Upper lobe of right lung (tissue), 1 donor: ENCODE data around the gene ZG16. TPM values are rescaled to one million over a fixed set of nuclear protein-coding genes. Genes with fewer than 3 reads are reported as not detected.

ENCODE experiments used
- ATAC-seq: fragments of 200-7000 bp; cut with Tn5 transposase; one replicate; pipeline ENCODE4 v1.9.1; 2020; ENCODE audit warnings: mild to moderate bottlenecking, moderate library complexity
- DNase-seq: peaks from one replicate; pipeline ENCODE4 v3.0.0-alpha.2; 2020
- H3K27ac ChIP-seq: fragments of 200-600 bp; one replicate; pipeline ENCODE4 v1.8.0; 2022
- H3K27me3 ChIP-seq: fragments of 200-600 bp; one replicate; pipeline ENCODE4 v1.8.0; 2022; ENCODE audit warnings: mild to moderate bottlenecking
- H3K36me3 ChIP-seq: fragments of 200-600 bp; one replicate; pipeline ENCODE4 v1.8.0; 2022
- H3K4me1 ChIP-seq: fragments of 200-600 bp; one replicate; pipeline ENCODE4 v1.8.0; 2022
- H3K4me3 ChIP-seq: fragments of 200-600 bp; one replicate; pipeline ENCODE4 v1.8.0; 2022; ENCODE audit warnings: mild to moderate bottlenecking
- H3K9me3 ChIP-seq: fragments of 200-600 bp; one replicate; pipeline ENCODE4 v1.8.0; 2022
- CTCF ChIP-seq: fragments of 200-600 bp; IDR thresholded peaks from one replicate; pipeline ENCODE4 v1.8.0; 2022; ENCODE audit warnings: antibody characterized with exemption
- intact Hi-C: fragments of 100-400 bp; cut with DNase I; formaldehyde crosslinking; loops from one replicate; pipeline ENCODE4 v1.11.0; 2022
- total RNA-seq: library from RNA; stranded (reverse); fragmentation: NEBNext Ultra II Directional; extraction: Animal tissue kit (Norgen Biotek cat#: 25700); gene quantifications from one replicate; pipeline ENCODE4 v1.2.1, GENCODE V29; 2021
- donor health status: DM: no; HTN: yes; CAD: no; lungs with severe emphysema.

ZG16 gene
- total RNA-seq, 1 donor from 2014 or later, result not detected

GRCh38 chr16:29812754-29813643 lies 34.9 kb downstream of the ZG16 start:
- H3K4me1 ChIP-seq, result peaks cover 59% of the 10 kb centered on the region
- H3K9me3 ChIP-seq, result no peaks in the 10 kb centered on the region
- no peak for DNase-seq
- H3K4me3 ChIP-seq, result peak overlapping the region; percentile 54
- no peaks in the 10 kb centered on the region for H3K27me3 ChIP-seq
- TF ChIP-seq CTCF, result no peak
- H3K36me3 ChIP-seq, result peaks cover 24% of the 10 kb centered on the region
- intact Hi-C loops, result no loop called here
- H3K27ac ChIP-seq, result peak overlapping the region; percentile 17
- no peak for ATAC-seq

DNA sequence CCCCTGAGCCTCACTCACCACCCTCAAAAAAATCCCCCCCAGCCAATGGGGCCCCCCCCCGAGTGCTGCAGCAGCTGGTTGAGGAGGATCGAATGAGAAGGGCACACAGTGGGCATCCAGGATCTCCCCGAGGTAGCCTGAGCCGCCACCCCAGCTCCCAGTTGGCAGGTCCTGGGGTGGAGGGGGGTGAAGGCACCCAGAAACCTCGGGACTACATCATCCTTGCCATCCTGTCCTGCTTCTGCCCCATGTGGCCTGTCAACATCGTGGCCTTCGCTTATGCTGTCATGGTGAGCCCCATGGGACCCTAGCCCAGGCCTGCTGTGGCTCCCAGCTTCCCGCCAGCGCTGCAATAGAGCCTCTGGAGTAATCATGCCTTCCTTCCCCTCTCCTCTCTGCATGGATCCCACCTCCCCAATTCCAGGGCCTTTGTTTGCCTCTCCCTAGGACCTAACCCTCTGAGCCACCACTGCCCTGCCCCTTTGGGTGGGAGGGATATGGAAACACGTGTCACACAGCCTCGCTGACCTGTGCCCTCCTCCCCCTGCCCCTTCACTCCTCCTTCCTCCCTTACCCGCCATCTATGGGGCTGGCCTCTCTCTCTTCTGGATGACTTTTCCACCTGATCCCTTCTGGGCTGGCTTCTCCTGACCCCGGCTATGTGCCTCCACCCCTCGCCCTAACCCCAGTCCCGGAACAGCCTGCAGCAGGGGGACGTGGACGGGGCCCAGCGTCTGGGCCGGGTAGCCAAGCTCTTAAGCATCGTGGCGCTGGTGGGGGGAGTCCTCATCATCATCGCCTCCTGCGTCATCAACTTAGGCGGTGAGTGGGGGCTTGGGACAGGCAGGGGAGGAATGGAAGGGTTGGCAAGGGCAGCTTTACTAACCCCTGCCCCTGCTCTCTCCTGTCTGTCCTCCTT lies 35.8 kb downstream of the ZG16 start:
- Histone ChIP-seq H3K27me3 (no peaks in the 10 kb centered on the region), H3K4me1 (peaks cover 53% of the 10 kb centered on the region), H3K36me3 (peaks cover 26% of the 10 kb centered on the region), H3K4me3 (no peak overlapping the region), H3K27ac (no peak overlapping the region), H3K9me3 (no peaks in the 10 kb centered on the region)
- ATAC-seq, result no peak
- TF ChIP-seq CTCF, result no peak
- intact Hi-C loops, result no loop called here
- no peak for DNase-seq

DNA sequence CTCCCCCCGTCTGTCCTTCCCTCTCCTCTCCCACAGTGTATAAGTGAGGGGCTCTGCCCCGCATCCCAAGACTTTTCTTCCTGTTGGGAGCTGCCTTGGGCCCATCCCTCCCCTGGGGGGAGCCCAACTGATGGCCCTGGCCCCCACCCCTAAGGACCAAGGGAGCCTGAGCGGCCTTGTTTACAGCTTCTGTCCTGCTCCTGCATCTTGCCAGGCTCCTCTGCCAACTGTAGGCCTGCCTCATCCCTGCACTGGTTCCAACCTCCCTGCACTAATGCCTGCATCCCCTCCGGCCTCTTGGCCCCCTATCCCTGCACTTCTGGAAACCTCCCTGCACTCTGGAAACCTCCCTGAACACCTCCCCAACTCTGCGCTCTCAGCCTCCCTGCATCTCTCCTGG lies 36.5 kb downstream of the ZG16 start:
- peak overlapping the region; percentile 94 for H3K27ac ChIP-seq

GRCh38 chr16:29815032-29815721 lies 37.1 kb downstream of the ZG16 start:
- peak overlapping the region; percentile 94 for H3K27ac ChIP-seq
- no peak for TF ChIP-seq CTCF
- intact Hi-C loops, result no loop called here
- H3K4me1 ChIP-seq, result peaks cover 52% of the 10 kb centered on the region
- peak overlapping the region; percentile 83 for H3K4me3 ChIP-seq
- no peak for ATAC-seq
- H3K36me3 ChIP-seq, result peaks cover 13% of the 10 kb centered on the region
- DNase-seq, result peak; percentile 76
- H3K9me3 ChIP-seq, result no peaks in the 10 kb centered on the region
- no peaks in the 10 kb centered on the region for H3K27me3 ChIP-seq

More for the DNA sequence above, 36.5 kb downstream of the ZG16 start:
- H3K4me1 ChIP-seq, result peaks cover 50% of the 10 kb centered on the region
- intact Hi-C loops, result no loop called here
- H3K9me3 ChIP-seq, result no peaks in the 10 kb centered on the region
- H3K4me3 ChIP-seq, result peak overlapping the region; percentile 83
- H3K36me3 ChIP-seq, result peaks cover 19% of the 10 kb centered on the region
- no peaks in the 10 kb centered on the region for H3K27me3 ChIP-seq
- DNase-seq (no peak), ATAC-seq (no peak)
- TF ChIP-seq CTCF, result no peak
